T1000 (cell line): ENCODE data around the gene DHRS12.

Experiments
- DNase-seq: peaks from one replicate; lab custom pipeline; 2025; ENCODE audit warnings: mixed read lengths; lab: John Stamatoyannopoulos, UW

DHRS12 gene

DNA sequence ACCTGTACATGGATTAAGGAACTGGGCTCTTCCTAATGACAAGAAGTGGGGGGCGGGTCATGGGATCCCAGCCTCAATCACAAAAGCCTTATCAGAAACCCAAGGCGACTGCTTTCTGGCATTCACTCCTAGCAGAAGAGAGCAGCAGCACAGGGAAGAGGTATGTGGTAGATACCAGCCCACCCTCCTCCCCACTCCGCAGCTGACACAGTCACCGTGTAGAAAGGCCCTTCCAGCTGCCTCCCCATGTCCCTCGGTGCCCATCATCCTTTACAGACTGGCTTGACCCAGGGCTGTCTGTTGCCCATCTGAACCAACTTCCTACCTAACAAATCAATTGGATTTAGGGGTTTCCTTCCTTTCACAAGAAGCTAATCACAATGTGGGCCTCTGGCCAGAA lies 3.1 kb upstream of the DHRS12 start:
- no peak for DNase-seq

DNA sequence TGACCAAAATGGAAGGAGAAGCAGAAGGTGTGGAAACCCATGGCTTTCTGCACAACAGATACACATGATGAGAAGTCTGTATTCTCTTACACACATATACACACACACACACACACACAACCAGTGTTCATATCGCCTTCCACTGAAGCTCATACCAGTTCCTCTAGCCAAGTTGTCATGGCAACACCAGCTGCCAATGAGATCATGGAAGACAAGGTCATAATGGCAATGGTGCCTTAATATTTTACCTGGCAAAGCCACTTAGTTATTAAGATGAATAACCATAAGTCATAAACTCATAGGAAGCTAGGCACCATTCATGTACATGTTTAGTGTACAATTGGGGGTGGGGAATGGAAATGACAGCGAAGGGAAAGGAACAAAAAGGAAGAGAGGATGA lies 2.6 kb upstream of the DHRS12 start:
- DNase-seq, result no peak

- DNase-seq, result no peak
Observed at GRCh38 chr13:51805925-51806324, 2.0 kb upstream of the DHRS12 start.

DNA sequence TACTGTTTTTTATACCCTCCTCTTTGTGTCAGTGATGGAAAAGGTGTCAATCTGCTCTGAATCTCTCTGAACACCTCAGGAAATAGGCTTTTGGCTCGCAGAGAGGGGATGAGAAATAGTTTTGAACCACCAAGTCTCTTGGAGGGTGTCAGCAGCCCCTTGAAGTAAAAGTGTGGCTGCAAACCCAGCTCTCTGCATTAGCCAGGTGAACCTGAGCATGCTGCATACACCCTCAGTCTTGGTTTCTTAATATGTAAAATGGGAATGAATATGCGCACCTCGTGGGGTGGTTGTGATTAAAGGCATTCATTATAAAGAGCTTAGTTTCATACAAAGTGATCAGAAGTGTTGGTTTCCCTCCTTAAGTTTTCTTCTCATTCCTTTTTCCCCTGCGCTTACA lies 1.4 kb upstream of the DHRS12 start:
- no peak for DNase-seq

DNA sequence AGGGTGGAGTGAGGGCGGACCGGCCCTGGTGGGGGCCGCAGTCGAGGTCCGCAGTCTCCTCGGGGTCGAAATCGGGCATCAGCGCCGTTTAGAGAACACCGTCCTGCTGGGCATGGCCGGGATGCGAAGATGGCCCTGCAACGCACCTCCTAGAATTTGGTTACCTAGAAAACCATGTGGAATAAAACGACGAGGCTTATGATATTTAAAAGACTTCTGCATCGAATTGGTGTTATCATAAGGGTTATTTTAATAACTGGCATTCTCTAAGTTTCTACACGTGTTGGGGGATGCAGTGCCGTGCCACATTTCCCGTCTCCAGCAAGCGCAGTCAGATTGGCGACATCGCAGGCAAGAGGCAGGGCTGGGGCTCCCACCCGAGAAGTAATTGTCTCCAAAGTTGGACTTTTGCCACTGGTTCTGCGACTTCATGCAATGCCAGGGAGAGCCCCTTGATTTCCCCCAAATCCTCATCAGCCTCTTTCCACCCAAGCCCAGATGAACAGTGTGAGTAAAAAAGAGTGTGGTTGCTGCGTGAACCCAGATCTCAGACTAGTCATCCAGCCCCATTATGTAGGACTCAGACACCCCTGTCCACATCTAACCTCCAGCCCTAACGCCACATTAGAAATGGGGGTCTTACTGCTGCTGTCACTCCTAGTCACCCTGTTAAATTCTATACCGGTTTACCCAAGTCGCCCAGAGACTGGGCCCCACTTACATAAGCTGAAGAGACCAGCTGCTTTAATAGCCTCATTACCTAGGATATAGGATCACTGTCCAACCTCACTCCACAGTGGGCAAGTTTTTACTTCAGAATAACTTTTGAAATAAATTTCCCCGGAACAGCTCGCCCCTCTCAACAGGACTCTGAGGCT lies 571 bp upstream of the DHRS12 start:
- DNase-seq, result no peak

- no peak for DNase-seq
Observed at GRCh38 chr13:51802631-51803418, 1.1 kb downstream of the DHRS12 start.

DNA sequence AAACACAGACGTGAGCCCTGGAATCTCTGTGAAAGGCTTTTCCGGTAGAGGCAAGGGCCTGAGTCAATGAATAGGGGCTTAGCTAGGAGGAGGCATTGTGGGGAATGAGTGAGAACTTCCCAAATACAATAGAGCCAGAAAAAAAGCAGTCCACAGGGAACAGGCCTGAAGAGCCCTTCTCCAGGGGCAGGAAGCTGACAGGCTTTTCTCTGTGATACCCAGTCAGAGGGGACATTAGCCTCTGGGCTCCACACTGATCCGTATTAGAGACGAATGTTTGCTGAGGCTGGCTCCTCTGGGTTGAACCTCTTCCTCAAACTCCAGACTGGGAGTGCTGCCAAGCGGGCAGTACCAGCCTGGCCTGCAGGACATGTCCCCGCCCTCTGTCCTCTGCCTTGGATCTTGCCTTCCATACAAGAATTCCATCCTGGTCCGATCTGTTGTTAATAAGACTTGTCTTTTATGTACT lies 2.3 kb downstream of the DHRS12 start:
- DNase-seq, result no peak

GRCh38 chr13:51800486-51800885 lies 3.5 kb downstream of the DHRS12 start:
- no peak for DNase-seq

DNA sequence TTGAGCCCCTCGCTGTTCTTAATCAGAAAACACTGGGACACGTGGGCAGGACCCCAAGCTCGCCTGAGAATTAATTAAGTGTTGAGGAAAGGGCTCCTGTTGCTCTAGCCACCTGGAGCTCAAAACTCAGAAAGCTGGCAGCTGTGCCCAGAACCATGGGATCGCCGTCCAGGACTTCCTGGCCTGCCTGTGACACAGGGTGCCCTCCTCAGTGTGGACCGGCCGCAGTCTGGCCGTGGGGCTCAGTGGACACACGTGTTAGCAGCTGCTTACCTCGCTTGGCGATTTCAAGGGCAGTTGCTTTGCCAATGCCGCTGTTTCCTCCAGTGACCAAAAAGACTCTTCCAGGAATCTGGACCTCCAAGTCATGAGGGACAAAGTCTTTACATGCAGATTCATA lies 4.7 kb downstream of the DHRS12 start:
- no peak for DNase-seq

GRCh38 chr13:51797664-51798488 lies 6.1 kb downstream of the DHRS12 start:
- DNase-seq, result no peak

- DNase-seq, result no peak
Observed at GRCh38 chr13:51796546-51796945, 7.4 kb downstream of the DHRS12 start.

GRCh38 chr13:51795419-51795818 lies 8.5 kb downstream of the DHRS12 start:
- DNase-seq, result no peak

DNA sequence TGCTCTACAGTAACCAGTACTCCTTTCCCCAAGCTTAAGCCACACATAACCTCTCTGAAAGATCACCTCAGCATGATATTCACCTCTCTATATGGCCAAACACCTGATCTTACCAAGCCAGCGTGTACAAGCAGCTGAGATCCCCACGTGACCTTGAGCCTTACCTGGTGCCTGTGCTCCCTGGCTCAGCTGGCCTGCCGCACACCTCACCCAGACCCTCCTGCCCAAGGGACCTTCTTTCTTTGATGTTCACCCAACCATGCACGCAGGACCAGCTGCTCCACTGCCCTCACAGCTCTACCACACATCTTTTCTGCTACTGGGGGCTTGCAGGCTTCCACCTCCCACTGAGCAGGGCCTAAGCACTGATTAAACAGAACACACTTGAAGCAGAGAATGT lies 9.0 kb downstream of the DHRS12 start:
- DNase-seq, result no peak

DNA sequence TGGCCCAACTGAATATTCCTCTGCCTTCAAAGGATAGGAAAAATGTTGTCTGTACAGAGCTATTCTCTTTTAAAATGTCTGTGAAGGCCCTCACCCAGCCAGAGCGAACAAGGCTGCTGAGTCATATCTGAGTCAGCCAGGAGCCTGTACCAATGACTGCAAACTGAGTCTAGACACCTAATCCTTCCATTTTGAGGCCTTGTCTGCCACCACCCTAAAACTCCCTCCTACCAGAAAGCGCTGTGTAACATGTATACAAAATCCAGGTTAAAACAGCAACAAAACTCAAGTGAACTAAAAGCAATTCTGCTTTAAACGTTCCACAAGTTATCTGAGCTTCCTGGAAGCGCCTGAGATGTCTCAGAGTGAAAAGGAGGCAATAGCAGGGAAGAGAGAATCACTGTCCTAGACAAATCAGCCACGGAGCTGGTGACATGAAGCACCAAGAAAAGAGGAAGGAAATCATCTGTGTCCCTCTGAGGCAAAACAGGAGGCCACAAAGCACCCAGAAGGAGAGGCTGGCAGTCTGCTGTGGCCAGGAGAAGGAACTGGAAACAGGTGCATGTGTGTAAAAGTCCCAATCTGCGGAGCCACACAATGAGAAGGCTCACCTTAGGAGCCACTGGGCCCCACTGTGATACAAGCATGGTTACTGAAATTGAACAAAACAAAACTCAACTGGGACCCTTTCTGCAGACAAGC lies 10.2 kb downstream of the DHRS12 start:
- DNase-seq, result no peak

- no peak for DNase-seq
Observed at GRCh38 chr13:51786425-51787265, 17.3 kb downstream of the DHRS12 start.

GRCh38 chr13:51785712-51786424 lies 18.1 kb downstream of the DHRS12 start:
- DNase-seq, result no peak

- DNase-seq, result no peak
Observed at GRCh38 chr13:51784097-51784496, 19.9 kb downstream of the DHRS12 start.

DNA sequence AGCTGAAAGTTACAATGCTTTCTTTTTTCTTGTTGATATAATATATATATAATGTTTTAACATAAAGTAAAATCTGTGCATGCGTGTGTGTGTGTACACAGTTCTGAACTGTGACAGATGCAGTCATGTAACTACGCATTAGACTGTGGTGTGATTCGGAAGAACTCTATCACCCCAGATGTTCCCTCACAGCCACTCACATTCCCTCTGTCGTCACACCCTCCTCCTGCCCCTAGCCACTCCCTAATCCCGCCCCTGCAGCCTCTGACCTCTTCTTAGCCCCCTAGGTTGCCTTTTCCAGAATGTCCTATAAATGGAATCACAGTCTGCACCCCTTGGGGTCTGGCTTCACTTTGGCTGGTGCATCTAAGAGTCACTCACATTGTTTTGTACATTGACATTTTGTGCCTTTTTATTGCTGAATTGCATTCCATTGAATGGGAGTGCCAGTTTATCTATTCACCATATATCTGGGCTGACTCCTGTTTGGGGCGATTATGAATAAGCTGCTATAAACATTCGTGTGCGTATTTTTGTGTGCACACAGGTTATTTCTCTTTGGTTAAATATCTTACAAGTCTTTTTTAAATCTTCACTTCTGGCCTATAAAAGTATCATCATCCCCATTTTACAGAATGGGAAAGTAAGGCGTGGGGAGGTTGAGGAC lies 20.4 kb downstream of the DHRS12 start:
- DNase-seq, result no peak

DNA sequence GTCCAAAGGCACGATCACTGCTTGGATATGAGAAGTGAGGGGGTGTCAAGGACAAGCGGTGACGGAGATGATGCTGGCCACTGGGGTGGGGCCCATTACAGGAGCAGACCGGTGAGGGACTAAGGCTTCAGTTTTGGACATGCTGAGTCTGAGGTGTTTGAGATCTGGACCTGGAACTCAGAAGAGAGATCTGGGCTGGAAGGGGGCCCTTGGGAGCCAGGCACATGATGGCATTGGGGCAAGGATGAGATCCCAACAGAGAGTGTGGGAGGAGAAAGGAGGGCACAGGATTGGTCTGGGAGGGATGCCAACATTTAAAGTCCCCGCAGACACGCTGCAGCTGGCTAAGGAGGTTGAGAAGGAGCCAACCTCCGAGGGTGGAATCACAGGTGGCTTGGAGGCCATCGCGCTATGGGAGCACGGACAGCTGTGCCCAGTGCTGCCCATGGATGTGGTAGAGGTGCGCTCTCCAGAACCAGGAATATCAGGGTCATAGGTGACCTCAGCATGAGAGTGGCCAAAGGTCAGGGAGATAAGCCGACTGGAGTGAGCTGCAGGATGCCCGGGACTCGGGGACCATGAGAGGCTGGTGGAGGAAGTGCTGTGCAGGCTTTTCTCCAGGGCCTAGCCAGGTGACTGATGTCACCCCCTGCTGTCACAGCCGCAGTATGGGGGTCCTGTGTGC lies 21.8 kb downstream of the DHRS12 start:
- DNase-seq, result no peak
